ENCODE measurements around the gene NCAPD2. TPM values are rescaled to one million over a fixed set of nuclear protein-coding genes. Genes with fewer than 3 reads are reported as not detected.

The NCAPD2 gene, protein sequence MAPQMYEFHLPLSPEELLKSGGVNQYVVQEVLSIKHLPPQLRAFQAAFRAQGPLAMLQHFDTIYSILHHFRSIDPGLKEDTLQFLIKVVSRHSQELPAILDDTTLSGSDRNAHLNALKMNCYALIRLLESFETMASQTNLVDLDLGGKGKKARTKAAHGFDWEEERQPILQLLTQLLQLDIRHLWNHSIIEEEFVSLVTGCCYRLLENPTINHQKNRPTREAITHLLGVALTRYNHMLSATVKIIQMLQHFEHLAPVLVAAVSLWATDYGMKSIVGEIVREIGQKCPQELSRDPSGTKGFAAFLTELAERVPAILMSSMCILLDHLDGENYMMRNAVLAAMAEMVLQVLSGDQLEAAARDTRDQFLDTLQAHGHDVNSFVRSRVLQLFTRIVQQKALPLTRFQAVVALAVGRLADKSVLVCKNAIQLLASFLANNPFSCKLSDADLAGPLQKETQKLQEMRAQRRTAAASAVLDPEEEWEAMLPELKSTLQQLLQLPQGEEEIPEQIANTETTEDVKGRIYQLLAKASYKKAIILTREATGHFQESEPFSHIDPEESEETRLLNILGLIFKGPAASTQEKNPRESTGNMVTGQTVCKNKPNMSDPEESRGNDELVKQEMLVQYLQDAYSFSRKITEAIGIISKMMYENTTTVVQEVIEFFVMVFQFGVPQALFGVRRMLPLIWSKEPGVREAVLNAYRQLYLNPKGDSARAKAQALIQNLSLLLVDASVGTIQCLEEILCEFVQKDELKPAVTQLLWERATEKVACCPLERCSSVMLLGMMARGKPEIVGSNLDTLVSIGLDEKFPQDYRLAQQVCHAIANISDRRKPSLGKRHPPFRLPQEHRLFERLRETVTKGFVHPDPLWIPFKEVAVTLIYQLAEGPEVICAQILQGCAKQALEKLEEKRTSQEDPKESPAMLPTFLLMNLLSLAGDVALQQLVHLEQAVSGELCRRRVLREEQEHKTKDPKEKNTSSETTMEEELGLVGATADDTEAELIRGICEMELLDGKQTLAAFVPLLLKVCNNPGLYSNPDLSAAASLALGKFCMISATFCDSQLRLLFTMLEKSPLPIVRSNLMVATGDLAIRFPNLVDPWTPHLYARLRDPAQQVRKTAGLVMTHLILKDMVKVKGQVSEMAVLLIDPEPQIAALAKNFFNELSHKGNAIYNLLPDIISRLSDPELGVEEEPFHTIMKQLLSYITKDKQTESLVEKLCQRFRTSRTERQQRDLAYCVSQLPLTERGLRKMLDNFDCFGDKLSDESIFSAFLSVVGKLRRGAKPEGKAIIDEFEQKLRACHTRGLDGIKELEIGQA (N-terminal part only)
- 97.4 and 99.1 TPM in 2 replicates for total RNA-seq
- long read RNA-seq, full-length matches to known transcripts: 77 of 237 reads
- long read RNA-seq, partial matches to known transcripts: 131 of 237 reads
- long read RNA-seq, other reads (novel, unspliced or antisense): 29 of 237 reads

DNA sequence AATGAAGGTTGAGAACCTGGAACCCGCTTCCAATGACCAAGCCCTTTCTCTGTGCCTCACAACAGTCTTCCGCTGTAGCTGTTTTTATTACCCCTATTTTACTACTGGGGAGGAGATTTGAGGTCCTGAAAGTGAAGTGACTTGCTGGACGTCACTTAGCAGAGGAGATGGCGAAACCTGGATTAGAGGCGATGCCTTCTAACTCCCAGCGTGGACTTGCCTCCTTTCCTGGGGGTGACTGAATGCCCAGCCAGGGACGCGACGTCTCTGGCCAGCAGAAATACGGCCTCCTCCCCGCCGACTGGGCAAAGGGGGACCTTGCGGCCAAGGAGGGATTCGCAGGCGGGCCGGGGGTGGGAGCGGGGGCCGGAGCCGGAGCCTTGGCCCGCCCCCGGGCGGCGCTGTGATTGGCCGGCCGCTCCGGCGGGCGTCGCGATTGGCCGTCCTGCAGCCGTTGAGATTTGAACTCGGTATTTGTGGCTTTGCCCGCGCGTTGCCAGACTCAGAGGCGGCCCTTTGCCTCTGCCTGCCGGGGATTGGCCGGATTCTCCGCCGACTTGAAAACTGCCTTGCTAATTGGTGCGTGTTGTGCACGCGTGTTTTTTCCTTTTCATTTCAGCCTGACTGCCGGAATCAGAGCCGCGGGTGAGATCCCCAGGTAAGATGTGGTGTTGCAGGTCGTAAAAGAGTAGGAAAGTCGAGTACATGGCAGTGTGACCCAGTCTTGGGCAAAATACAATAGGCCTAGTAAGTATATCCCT lies at the start of gene NCAPD2:
Gene NCAPD2 (plus strand): TSS at position 606 of the 761 bp plus-strand sequence. CDS start 997 bp downstream, outside the sequence.
- Mint-ChIP-seq H3K36me3 (ENCODE audit: insufficient read depth) (peaks cover 6% of the 10 kb centered on the region), H3K9me3 (ENCODE audit: low read depth) (no peaks in the 10 kb centered on the region)

DNA sequence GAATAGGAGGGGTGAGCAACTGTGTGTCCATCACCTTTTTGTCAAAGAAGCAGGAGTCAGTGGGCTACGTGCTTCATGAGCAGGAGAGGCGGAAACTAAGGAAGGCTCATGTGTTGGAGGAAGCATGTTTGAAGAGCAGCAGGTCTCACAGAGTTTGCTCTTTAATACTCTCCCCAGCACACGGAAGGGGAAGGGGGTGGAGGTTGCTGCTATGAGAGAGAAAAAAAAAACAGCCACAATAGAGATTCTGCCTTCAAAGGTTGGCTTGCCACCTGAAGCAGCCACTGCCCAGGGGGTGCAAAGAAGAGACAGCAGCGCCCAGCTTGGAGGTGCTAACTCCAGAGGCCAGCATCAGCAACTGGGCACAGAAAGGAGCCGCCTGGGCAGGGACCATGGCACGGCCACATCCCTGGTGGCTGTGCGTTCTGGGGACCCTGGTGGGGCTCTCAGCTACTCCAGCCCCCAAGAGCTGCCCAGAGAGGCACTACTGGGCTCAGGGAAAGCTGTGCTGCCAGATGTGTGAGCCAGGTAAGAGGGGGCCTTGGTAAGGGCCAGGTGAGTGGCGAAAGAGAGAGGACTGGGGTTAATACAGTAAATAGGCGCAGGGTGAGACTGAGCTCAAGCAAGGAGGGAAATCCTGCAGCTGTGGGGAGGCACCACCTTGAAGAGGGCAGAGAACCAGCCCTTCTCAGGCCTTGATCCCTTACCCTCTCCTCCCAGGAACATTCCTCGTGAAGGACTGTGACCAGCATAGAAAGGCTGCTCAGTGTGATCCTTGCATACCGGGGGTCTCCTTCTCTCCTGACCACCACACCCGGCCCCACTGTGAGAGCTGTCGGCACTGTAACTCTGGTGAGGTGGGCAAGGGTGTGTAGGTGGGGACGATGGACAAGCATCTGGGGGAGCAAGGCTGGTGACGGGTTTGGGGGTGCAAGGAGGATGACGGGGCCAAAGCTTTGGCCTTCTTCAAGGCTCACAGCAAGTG lies 48.9 kb upstream of the NCAPD2 start, which contains the start of gene CD27:
Gene CD27 (plus strand): TSS at position 252 of the 985 bp plus-strand sequence. CDS start 141 bp downstream, at position 393.
- DNase-seq (ENCODE audit: low spot score, unreplicated experiment): no peak
- TF ChIP-seq, protein P1, sequence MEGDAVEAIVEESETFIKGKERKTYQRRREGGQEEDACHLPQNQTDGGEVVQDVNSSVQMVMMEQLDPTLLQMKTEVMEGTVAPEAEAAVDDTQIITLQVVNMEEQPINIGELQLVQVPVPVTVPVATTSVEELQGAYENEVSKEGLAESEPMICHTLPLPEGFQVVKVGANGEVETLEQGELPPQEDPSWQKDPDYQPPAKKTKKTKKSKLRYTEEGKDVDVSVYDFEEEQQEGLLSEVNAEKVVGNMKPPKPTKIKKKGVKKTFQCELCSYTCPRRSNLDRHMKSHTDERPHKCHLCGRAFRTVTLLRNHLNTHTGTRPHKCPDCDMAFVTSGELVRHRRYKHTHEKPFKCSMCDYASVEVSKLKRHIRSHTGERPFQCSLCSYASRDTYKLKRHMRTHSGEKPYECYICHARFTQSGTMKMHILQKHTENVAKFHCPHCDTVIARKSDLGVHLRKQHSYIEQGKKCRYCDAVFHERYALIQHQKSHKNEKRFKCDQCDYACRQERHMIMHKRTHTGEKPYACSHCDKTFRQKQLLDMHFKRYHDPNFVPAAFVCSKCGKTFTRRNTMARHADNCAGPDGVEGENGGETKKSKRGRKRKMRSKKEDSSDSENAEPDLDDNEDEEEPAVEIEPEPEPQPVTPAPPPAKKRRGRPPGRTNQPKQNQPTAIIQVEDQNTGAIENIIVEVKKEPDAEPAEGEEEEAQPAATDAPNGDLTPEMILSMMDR (IDR thresholded peaks at IDR 0.05; ENCODE audit: unreplicated experiment): no peak
- H3K27me3 Mint-ChIP-seq: no peaks in the 10 kb centered on the region
- no peak within 1 kb of the TSS for H3K4me3 Mint-ChIP-seq (ENCODE audit: low read depth)
- no peaks in the 10 kb centered on the region for H3K4me1 Mint-ChIP-seq (ENCODE audit: low read depth)
- no peaks in the 10 kb centered on the region for H3K9me3 Mint-ChIP-seq (ENCODE audit: low read depth)
- no peak within 1 kb of the TSS for H3K27ac Mint-ChIP-seq
- peaks cover 3% of the 10 kb centered on the region for H3K36me3 Mint-ChIP-seq (ENCODE audit: insufficient read depth)

More for the DNA sequence above, at the start of gene NCAPD2:
- DNase-seq (ENCODE audit: low spot score, unreplicated experiment): peak; percentile 96
- no peaks in the 10 kb centered on the region for H3K27me3 Mint-ChIP-seq
- H3K27ac Mint-ChIP-seq: peak within 1 kb of the TSS; percentile 98
- TF ChIP-seq, protein P1 (IDR thresholded peaks at IDR 0.05; ENCODE audit: unreplicated experiment): peak; percentile 46
- peaks cover 22% of the 10 kb centered on the region for H3K4me1 Mint-ChIP-seq (ENCODE audit: low read depth)
- H3K4me3 Mint-ChIP-seq (ENCODE audit: low read depth): peak within 1 kb of the TSS; percentile 88

DNA sequence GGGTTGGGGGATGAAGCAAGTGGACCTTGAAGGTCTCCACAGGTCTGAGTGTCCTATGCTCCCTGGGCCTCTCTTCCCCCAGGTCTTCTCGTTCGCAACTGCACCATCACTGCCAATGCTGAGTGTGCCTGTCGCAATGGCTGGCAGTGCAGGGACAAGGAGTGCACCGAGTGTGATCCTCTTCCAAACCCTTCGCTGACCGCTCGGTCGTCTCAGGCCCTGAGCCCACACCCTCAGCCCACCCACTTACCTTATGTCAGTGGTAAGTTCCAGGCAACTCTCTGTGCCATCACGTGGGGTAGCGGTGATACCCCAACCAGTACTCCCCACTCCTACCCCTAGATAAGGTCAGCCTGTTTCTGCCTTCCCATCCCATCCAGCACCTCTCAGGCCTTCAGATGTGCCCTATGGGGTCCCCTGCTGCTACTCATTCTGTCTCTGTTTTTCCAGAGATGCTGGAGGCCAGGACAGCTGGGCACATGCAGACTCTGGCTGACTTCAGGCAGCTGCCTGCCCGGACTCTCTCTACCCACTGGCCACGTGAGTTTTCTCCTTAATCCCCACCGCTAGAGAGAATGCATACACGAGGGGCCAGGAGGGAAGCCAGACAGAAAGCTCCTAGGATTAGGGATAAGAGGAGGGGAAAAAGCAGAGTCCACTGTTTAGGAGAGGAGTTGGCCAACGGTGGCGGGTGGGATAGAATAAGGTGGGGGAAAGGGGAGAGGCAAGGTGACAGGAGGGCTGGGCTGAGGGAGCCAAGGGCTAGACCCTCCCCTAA lies 43.6 kb upstream of the NCAPD2 start:
- Mint-ChIP-seq H3K36me3 (ENCODE audit: insufficient read depth) (peaks cover 3% of the 10 kb centered on the region), H3K9me3 (ENCODE audit: low read depth) (no peaks in the 10 kb centered on the region), H3K27me3 (no peaks in the 10 kb centered on the region), H3K4me1 (ENCODE audit: low read depth) (peaks cover 24% of the 10 kb centered on the region), H3K27ac (no peak overlapping the region), H3K4me3 (ENCODE audit: low read depth) (peak overlapping the region; percentile 79)
- TF ChIP-seq, protein P1 (IDR thresholded peaks at IDR 0.05; ENCODE audit: unreplicated experiment): no peak
- DNase-seq (ENCODE audit: low spot score, unreplicated experiment): no peak
